GM21423 (cell line): ENCODE data around the gene CNGA2.
A peak's percentile ranks its signal among the peaks of the same experiment; 100 is the strongest.

Experiments
- ATAC-seq: cut with Tn5 transposase; IDR thresholded peaks from one replicate; pipeline ENCODE4 v1.9.1; 2021; ENCODE audit warnings: mild to moderate bottlenecking, moderate library complexity; ENCODE audit not compliant: unreplicated experiment

Gene CNGA2

GRCh38 chrX:151746502-151746901 lies 12.0 kb downstream of the CNGA2 start:
- no peak for ATAC-seq

GRCh38 chrX:151750511-151750910 lies 16.0 kb downstream of the CNGA2 start:
- no peak for ATAC-seq

- no peak for ATAC-seq
Measured at GRCh38 chrX:151752847-151753246, 18.3 kb downstream of the CNGA2 start.

- peak; percentile 75 for ATAC-seq
Measured at GRCh38 chrX:151753313-151754046, 18.9 kb downstream of the CNGA2 start.

- ATAC-seq = no peak
Measured at GRCh38 chrX:151754047-151754429, 19.5 kb downstream of the CNGA2 start.

- ATAC-seq = no peak
Measured at GRCh38 chrX:151754641-151755215, 20.2 kb downstream of the CNGA2 start.

- no peak for ATAC-seq
Measured at GRCh38 chrX:151759041-151759708, 24.6 kb downstream of the CNGA2 start.

- ATAC-seq = no peak
Measured at GRCh38 chrX:151762802-151763201, 28.3 kb downstream of the CNGA2 start.

- no peak for ATAC-seq
Measured at GRCh38 chrX:151763711-151764110, 29.2 kb downstream of the CNGA2 start.

GRCh38 chrX:151765026-151765425 lies 30.5 kb downstream of the CNGA2 start:
- no peak for ATAC-seq

GRCh38 chrX:151771726-151772125 lies 37.2 kb downstream of the CNGA2 start:
- ATAC-seq = no peak

GRCh38 chrX:151773434-151773833 lies 38.9 kb downstream of the CNGA2 start:
- ATAC-seq = no peak

GRCh38 chrX:151774421-151774820 lies 39.9 kb downstream of the CNGA2 start:
- no peak for ATAC-seq

GRCh38 chrX:151776181-151776731 lies 41.7 kb downstream of the CNGA2 start:
- ATAC-seq = no peak

- no peak for ATAC-seq
Measured at GRCh38 chrX:151776936-151777335, 42.4 kb downstream of the CNGA2 start.

- ATAC-seq = no peak
Measured at GRCh38 chrX:151779258-151779657, 44.7 kb downstream of the CNGA2 start.

GRCh38 chrX:151780621-151781020 lies 46.1 kb downstream of the CNGA2 start:
- ATAC-seq = no peak

- ATAC-seq = no peak
Measured at GRCh38 chrX:151789179-151789800, 54.7 kb downstream of the CNGA2 start.

GRCh38 chrX:151790481-151791160 lies 56.1 kb downstream of the CNGA2 start:
- ATAC-seq = no peak

GRCh38 chrX:151791961-151792360 lies 57.4 kb downstream of the CNGA2 start:
- ATAC-seq = no peak

GRCh38 chrX:151792505-151792904 lies 58.0 kb downstream of the CNGA2 start:
- ATAC-seq = no peak
